HEK293T (cell line): ENCODE results near the gene FAM78A.

Experiments
- ARNT ChIP-seq: fragments of 450-650 bp; IDR thresholded peaks from 2 replicates; pipeline ENCODE4 v1.6.1; 2017; ENCODE audit warnings: mild to moderate bottlenecking
- BHLHE40 ChIP-seq: fragments of 450-650 bp; IDR thresholded peaks from 2 replicates; pipeline ENCODE4 v1.6.1; 2016; ENCODE audit warnings: mild to moderate bottlenecking, moderate library complexity, borderline replicate concordance

- TF ChIP-seq ARNT (no peak), BHLHE40 (no peak)
Observed at GRCh38 chr9:131271506-131271931, 4.8 kb downstream of the FAM78A start.
